ENCODE measurements around the gene CELF1.

Gene CELF1

GRCh38 chr11:47451990-47452389 is 100.9 kb downstream of the CELF1 start:
- no peaks in the 10 kb centered on the region for H3K4me1 ChIP-seq (ENCODE audit: control insufficient read depth, low read depth, low read length)
- H3K9me3 ChIP-seq (ENCODE audit: control insufficient read depth, low read depth, low read length) = no peaks in the 10 kb centered on the region
- H3K4me3 ChIP-seq (ENCODE audit: low read length) = no peak overlapping the region
- no peak overlapping the region for H3K27ac ChIP-seq (ENCODE audit: low read length)
- H3K36me3 ChIP-seq (ENCODE audit: control insufficient read depth, low read depth, low read length) = no peaks in the 10 kb centered on the region
- H3K9ac ChIP-seq (ENCODE audit: low read length) = no peak overlapping the region
- no peaks in the 10 kb centered on the region for H3K27me3 ChIP-seq (ENCODE audit: control insufficient read depth, insufficient read depth, low read length)

GRCh38 chr11:47451436-47451835 is 101.5 kb downstream of the CELF1 start:
- H3K36me3 ChIP-seq (ENCODE audit: control insufficient read depth, low read depth, low read length) = no peaks in the 10 kb centered on the region
- H3K27me3 ChIP-seq (ENCODE audit: control insufficient read depth, insufficient read depth, low read length) = no peaks in the 10 kb centered on the region
- no peak overlapping the region for H3K27ac ChIP-seq (ENCODE audit: low read length)
- H3K4me3 ChIP-seq (ENCODE audit: low read length) = no peak overlapping the region
- H3K9ac ChIP-seq (ENCODE audit: low read length) = no peak overlapping the region
- H3K9me3 ChIP-seq (ENCODE audit: control insufficient read depth, low read depth, low read length) = no peaks in the 10 kb centered on the region
- no peaks in the 10 kb centered on the region for H3K4me1 ChIP-seq (ENCODE audit: control insufficient read depth, low read depth, low read length)

GRCh38 chr11:47449541-47449940 is 103.4 kb downstream of the CELF1 start:
- Histone ChIP-seq H3K27ac (ENCODE audit: low read length) (no peak overlapping the region), H3K27me3 (ENCODE audit: control insufficient read depth, insufficient read depth, low read length) (no peaks in the 10 kb centered on the region), H3K9ac (ENCODE audit: low read length) (no peak overlapping the region), H3K4me3 (ENCODE audit: low read length) (no peak overlapping the region), H3K4me1 (ENCODE audit: control insufficient read depth, low read depth, low read length) (no peaks in the 10 kb centered on the region), H3K36me3 (ENCODE audit: control insufficient read depth, low read depth, low read length) (no peaks in the 10 kb centered on the region), H3K9me3 (ENCODE audit: control insufficient read depth, low read depth, low read length) (no peaks in the 10 kb centered on the region)

- Histone ChIP-seq H3K36me3 (ENCODE audit: control insufficient read depth, low read depth, low read length) (no peaks in the 10 kb centered on the region), H3K9ac (ENCODE audit: low read length) (no peak within 1 kb of the TSS), H3K4me1 (ENCODE audit: control insufficient read depth, low read depth, low read length) (no peaks in the 10 kb centered on the region), H3K27ac (ENCODE audit: low read length) (no peak within 1 kb of the TSS), H3K4me3 (ENCODE audit: low read length) (no peak within 1 kb of the TSS), H3K27me3 (ENCODE audit: control insufficient read depth, insufficient read depth, low read length) (no peaks in the 10 kb centered on the region), H3K9me3 (ENCODE audit: control insufficient read depth, low read depth, low read length) (no peaks in the 10 kb centered on the region)
These were observed 104.1 kb downstream of the CELF1 start, which contains the start of gene RAPSN for GRCh38 chr11:47448566-47449427. TSS of gene RAPSN (minus strand) at chr11:47449136. CDS start at chr11:47448964, 172 bp downstream.

GRCh38 chr11:47447906-47448305 is 105.0 kb downstream of the CELF1 start:
- no peak overlapping the region for H3K9ac ChIP-seq (ENCODE audit: low read length)

GRCh38 chr11:47446833-47447232 is 106.1 kb downstream of the CELF1 start:
- Histone ChIP-seq H3K27me3 (ENCODE audit: control insufficient read depth, insufficient read depth, low read length) (no peaks in the 10 kb centered on the region), H3K4me1 (ENCODE audit: control insufficient read depth, low read depth, low read length) (no peaks in the 10 kb centered on the region), H3K9ac (ENCODE audit: low read length) (no peak overlapping the region), H3K4me3 (ENCODE audit: low read length) (no peak overlapping the region), H3K27ac (ENCODE audit: low read length) (no peak overlapping the region), H3K36me3 (ENCODE audit: control insufficient read depth, low read depth, low read length) (no peaks in the 10 kb centered on the region), H3K9me3 (ENCODE audit: control insufficient read depth, low read depth, low read length) (no peaks in the 10 kb centered on the region)

More at GRCh38 chr11:47447906-47448305, 105.0 kb downstream of the CELF1 start:
- Histone ChIP-seq H3K4me1 (ENCODE audit: control insufficient read depth, low read depth, low read length) (no peaks in the 10 kb centered on the region), H3K27ac (ENCODE audit: low read length) (no peak overlapping the region), H3K27me3 (ENCODE audit: control insufficient read depth, insufficient read depth, low read length) (no peaks in the 10 kb centered on the region), H3K4me3 (ENCODE audit: low read length) (no peak overlapping the region), H3K9me3 (ENCODE audit: control insufficient read depth, low read depth, low read length) (no peaks in the 10 kb centered on the region), H3K36me3 (ENCODE audit: control insufficient read depth, low read depth, low read length) (no peaks in the 10 kb centered on the region)

GRCh38 chr11:47445840-47446239 is 107.1 kb downstream of the CELF1 start:
- Histone ChIP-seq H3K36me3 (ENCODE audit: control insufficient read depth, low read depth, low read length) (no peaks in the 10 kb centered on the region), H3K27me3 (ENCODE audit: control insufficient read depth, insufficient read depth, low read length) (no peaks in the 10 kb centered on the region), H3K9ac (ENCODE audit: low read length) (no peak overlapping the region), H3K4me3 (ENCODE audit: low read length) (no peak overlapping the region), H3K9me3 (ENCODE audit: control insufficient read depth, low read depth, low read length) (no peaks in the 10 kb centered on the region), H3K27ac (ENCODE audit: low read length) (no peak overlapping the region), H3K4me1 (ENCODE audit: control insufficient read depth, low read depth, low read length) (no peaks in the 10 kb centered on the region)

GRCh38 chr11:47443817-47444216 is 109.1 kb downstream of the CELF1 start:
- H3K27me3 ChIP-seq (ENCODE audit: control insufficient read depth, insufficient read depth, low read length) = no peaks in the 10 kb centered on the region
- no peak overlapping the region for H3K4me3 ChIP-seq (ENCODE audit: low read length)
- no peak overlapping the region for H3K27ac ChIP-seq (ENCODE audit: low read length)
- no peaks in the 10 kb centered on the region for H3K4me1 ChIP-seq (ENCODE audit: control insufficient read depth, low read depth, low read length)
- no peak overlapping the region for H3K9ac ChIP-seq (ENCODE audit: low read length)
- H3K9me3 ChIP-seq (ENCODE audit: control insufficient read depth, low read depth, low read length) = no peaks in the 10 kb centered on the region
- H3K36me3 ChIP-seq (ENCODE audit: control insufficient read depth, low read depth, low read length) = no peaks in the 10 kb centered on the region

- no peaks in the 10 kb centered on the region for H3K4me1 ChIP-seq (ENCODE audit: control insufficient read depth, low read depth, low read length)
- H3K27me3 ChIP-seq (ENCODE audit: control insufficient read depth, insufficient read depth, low read length) = no peaks in the 10 kb centered on the region
- no peak overlapping the region for H3K27ac ChIP-seq (ENCODE audit: low read length)
- H3K4me3 ChIP-seq (ENCODE audit: low read length) = no peak overlapping the region
- H3K36me3 ChIP-seq (ENCODE audit: control insufficient read depth, low read depth, low read length) = no peaks in the 10 kb centered on the region
- H3K9ac ChIP-seq (ENCODE audit: low read length) = no peak overlapping the region
- H3K9me3 ChIP-seq (ENCODE audit: control insufficient read depth, low read depth, low read length) = no peaks in the 10 kb centered on the region
These were observed 109.8 kb downstream of the CELF1 start for GRCh38 chr11:47443028-47443700.

GRCh38 chr11:47442514-47442913 is 110.4 kb downstream of the CELF1 start:
- H3K4me1 ChIP-seq (ENCODE audit: control insufficient read depth, low read depth, low read length) = no peaks in the 10 kb centered on the region
- no peaks in the 10 kb centered on the region for H3K27me3 ChIP-seq (ENCODE audit: control insufficient read depth, insufficient read depth, low read length)

GRCh38 chr11:47441421-47441820 is 111.5 kb downstream of the CELF1 start:
- Histone ChIP-seq H3K9ac (ENCODE audit: low read length) (no peak overlapping the region), H3K27me3 (ENCODE audit: control insufficient read depth, insufficient read depth, low read length) (no peaks in the 10 kb centered on the region), H3K9me3 (ENCODE audit: control insufficient read depth, low read depth, low read length) (no peaks in the 10 kb centered on the region), H3K27ac (ENCODE audit: low read length) (no peak overlapping the region), H3K36me3 (ENCODE audit: control insufficient read depth, low read depth, low read length) (no peaks in the 10 kb centered on the region), H3K4me3 (ENCODE audit: low read length) (no peak overlapping the region), H3K4me1 (ENCODE audit: control insufficient read depth, low read depth, low read length) (no peaks in the 10 kb centered on the region)

More at GRCh38 chr11:47442514-47442913, 110.4 kb downstream of the CELF1 start:
- Histone ChIP-seq H3K36me3 (ENCODE audit: control insufficient read depth, low read depth, low read length) (no peaks in the 10 kb centered on the region), H3K9ac (ENCODE audit: low read length) (no peak overlapping the region), H3K4me3 (ENCODE audit: low read length) (no peak overlapping the region), H3K27ac (ENCODE audit: low read length) (no peak overlapping the region), H3K9me3 (ENCODE audit: control insufficient read depth, low read depth, low read length) (no peaks in the 10 kb centered on the region)

All from iPS-18a (cell line).